NCI-H1417 (cell line): ENCODE results near the gene ASIC1.
A peak's percentile ranks its signal among the peaks of the same experiment; 100 is the strongest.

ENCODE experiments used
- DNase-seq, 3 experiments: peaks; one replicate each; lab custom pipeline; 2025; lab: John Stamatoyannopoulos, UW

The ASIC1 gene

DNA sequence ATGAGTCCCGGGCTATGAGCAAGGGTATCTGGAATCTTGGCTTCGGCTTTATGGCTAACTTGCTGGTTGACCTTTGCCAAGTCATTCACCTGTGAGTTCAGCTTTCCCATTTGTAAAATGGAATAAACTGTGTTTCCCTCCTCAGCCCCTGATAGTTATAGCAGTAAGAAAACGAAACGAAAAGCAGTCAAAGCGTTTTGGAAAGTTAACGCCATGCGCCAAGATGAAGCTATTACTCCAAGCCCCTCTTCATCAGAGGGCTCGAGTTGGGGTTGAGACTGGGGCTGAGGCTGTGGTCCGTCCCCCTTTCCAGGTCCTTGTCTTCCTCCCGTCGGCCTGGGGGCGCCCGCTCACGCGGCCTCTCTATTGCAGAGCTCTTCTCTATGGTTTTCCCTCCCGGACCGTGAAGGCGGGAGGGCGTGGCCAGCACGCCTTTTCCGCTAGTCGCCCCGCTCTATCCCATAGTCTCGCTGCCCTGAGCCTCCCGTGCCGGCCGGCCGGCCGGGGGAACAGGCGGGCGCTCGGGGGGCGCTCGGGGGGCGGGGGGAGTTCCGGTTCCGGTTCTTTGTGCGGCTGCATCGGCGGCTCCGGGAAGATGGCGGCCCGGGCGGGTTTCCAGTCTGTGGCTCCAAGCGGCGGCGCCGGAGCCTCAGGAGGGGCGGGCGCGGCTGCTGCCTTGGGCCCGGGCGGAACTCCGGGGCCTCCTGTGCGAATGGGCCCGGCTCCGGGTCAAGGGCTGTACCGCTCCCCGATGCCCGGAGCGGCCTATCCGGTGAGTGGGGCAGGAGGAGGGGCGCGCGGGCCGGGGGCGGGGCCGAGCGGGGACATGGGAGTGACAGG, 27.6 kb downstream of the ASIC1 start, which contains the start of gene SMARCD1:
SMARCD1 (plus strand) TSS at position 568 of the 840 bp plus-strand sequence; CDS start at position 596, 28 bp downstream.
- DNase-seq: peak; percentile 93 to 97 (median 95)

DNA sequence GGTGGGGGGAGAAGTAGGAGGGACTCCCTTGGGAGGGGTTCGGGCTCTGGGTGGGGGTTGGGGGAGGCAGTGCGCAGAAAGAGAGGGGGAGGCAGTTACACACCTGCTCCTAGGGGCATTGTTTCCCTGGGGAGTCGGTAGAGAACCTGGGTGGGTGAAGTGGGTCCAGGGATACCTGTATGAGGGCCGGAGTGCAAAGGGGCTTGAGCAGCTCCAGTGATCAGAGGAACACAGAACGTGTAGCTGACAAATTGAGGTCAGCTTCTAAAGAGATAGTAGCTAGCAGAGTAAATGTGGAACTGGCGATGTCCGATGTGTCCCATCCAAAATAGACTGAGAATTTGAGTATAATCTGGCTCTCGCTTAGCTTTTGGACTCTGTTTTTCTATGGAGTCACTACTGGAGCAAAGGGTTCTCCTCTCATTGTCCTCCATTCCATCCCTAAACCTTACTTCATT, 28.2 kb downstream of the ASIC1 start:
- DNase-seq: no peak

DNA sequence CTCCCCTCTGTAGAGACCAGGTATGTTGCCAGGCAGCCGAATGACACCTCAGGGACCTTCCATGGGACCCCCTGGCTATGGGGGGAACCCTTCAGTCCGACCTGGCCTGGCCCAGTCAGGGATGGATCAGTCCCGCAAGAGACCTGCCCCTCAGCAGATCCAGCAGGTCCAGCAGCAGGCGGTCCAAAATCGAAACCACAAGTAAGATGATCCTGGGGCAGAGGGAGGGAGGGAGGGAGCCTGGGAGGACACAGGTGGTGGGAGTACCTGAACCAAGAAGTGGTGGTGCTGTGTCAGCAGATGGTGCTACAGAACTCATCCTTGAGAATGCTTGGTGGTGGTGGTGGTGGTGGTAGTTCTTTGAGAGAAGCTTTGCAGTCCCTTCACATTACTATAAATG, 28.8 kb downstream of the ASIC1 start:
- DNase-seq: peak in 1 of 3 experiments; percentile 12

DNA sequence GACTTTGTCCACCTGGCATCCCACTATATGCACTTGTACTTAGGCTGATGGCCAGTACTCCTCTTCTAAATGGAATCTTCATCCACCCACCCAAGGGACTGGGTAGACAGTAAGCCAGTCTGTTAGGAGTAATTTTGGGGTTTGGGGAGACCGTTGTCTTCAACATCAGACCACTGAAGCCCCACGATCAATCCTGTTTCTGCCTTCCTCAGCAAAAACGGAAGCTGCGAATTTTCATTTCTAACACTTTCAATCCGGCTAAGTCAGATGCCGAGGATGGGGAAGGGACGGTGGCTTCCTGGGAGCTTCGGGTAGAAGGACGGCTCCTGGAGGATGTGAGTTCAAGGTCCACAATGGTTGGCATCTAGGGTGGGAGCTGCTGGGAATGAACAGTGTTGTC, 29.8 kb downstream of the ASIC1 start:
- DNase-seq: no peak

DNA sequence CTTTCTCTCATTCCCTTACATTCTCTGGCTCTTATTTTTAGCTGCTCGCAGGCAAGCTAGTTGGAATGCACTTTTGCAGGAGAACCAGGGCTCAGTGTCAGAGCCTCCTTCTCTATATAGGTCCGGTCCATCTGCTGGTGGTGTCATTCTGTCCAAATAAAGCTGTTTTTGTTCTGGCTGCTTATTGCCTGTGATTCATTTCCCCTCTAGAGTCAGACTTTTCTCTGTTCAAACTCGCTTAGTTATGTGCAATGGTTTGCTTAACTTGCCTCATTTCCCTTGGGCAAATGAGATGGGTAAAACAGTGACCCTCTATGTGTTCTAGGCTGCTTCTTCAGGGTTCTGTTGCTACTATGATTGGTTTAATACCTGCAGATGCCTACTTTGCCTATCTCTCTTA, 30.6 kb downstream of the ASIC1 start:
- DNase-seq: no peak

DNA sequence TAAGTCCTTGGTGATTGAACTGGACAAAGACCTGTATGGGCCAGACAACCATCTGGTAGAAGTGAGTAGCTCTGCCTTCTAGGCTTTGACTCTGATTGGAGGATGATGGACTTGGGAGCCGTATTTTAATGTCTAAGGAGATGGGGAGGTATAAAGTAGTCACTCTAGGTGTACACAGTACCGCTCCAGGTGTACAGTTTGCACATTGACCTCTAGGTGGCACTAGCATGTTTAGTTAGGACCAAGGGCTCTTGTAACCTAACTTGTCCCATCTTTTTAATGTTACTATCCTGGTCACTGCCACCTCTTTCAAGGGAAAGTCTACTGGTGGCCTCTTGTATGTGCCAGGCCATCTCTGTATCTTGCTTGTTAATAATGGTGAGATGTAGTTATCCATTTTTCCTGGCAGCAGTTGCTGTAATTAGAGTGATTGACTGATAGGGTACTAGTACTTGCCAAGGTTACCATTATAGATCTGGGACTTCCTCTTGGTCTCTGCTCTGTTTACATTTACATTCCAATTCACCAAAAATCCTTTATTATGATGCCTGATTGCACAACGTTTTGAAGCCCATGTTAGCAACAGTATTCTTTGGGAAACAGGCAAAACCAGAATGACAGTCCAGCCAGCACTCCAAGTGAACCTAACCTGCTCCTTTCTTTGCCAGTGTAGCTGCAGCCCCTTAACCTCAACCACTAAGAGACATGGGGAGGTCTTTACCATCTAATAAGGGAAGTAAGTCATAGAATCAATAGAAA, 31.4 kb downstream of the ASIC1 start:
- peak; percentile 42 to 83 (median 78) for DNase-seq

DNA sequence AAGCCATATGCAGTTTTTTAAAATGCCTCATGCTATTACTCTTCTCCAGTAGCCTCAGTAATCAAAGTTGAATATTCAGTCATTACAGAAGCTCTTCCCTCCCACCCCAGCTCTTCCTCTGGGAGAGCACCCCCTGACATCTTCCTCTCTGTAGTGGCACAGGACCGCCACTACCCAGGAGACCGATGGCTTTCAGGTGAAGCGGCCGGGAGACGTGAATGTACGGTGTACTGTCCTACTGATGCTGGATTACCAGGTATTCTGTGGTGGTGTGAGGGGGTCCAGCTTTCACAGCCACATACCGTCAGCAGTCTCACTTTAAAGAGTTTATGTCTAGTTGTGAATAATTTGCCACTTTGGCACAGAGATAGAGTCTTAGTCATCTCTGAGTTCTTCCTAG, 32.3 kb downstream of the ASIC1 start:
- no peak for DNase-seq

DNA sequence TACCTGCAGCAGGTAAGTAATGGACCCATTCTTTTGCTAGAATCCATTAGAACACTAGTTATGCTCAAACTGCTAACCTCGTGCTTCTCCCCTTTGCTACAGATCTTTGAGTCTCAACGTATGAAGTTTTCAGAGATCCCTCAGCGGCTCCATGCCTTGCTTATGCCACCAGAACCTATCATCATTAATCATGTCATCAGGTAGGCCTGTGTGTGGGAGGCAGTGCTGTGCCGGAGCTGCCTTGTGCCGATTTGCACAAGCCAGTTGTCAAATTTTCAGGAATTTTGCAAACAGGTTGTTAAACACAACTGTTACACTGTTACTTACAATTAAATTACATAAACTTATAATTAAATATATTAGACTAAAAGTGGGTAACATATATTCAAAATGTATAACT, 33.0 kb downstream of the ASIC1 start:
- DNase-seq: no peak

DNA sequence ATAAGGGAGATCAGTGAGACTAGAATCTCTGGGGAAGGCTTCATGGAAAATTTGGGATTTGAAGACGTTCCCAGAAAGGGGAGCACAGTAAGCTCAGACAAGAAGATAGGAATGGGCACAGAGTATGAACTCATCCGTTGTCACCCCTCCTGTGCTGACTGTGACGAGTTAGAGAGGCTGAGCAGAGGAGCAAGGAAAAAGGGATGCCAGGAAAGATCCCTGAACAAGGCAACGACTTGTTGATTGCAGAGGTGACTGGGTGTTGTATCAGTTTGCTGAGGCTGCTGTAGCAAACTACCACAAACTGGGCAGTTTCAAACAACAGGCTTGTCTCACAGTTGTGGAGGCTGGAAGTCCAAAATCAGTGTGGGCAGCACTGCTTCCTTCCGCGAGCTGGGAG, 40.6 kb downstream of the ASIC1 start:
- no peak for DNase-seq

DNA sequence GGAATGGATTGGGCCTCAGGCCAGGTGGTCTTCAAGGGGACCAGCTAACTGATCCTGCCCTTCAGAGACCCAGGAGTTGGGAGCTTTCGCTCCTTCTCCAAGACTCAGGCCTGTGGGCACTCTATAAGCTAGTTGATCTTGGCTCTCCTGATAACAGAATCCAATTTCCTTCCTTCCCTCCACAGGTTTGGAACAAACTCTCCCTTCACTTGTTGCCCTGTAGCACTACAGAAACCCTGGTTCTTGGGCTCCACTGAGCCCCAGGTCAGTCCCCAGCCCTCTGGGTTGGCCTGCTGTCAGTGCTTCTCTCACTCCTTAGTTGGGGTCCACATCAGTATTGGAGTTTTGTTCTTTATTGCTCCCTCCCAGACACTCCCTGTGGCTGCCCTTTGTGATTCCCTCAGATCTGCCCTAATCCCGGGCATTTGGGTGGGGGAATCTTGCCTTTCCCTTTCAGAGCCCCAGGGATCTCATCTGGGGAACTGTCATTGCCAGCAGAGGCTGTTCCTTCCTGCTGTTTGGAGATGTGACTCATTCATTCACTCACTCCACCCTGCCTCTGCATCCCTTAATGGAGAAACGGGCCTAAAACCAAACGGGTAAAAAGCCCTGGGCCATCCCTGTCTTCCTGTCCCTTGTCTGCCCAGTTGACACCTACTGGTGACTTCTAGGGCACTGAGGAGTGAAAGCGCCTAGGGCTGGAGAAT, 42.1 kb downstream of the ASIC1 start:
- DNase-seq: no peak

DNA sequence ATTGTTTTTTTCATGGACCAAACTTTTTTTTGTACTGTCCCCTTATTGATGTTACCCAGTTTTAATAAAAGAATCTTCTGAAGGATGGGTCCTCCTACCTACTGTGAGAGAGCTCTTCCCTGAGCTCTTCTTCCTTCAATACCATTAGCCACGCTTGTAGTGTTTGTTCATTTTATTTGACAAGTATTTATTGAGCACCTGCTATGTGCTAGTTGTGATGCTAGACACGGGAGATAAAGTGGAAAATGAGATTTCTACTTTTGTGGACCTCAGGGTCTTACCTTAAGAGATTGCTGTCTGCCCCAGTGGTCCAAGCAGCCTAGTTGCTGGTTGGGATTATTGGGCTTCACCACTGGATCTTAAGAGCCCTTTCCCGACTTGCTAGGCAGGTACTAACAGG, 43.2 kb downstream of the ASIC1 start:
- DNase-seq: no peak

DNA sequence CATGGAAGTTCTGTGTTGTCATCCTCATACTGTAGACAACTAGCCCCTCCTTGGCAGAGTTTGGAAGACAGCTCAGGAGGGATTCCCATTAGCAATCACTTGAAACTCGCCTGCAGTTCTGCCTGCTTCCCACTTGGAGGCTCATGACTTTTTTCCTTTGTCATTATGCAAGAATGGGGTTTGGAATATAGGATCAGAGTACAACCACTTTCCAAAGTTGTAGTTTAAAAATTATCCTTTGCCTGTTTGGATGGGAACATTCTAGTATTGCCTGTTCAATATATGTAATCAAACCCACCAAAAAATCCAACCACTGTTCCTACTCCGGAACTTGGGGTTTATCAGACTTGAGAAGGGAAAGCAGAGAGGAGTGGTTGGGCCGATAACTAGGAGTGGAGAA, 44.3 kb downstream of the ASIC1 start:
- DNase-seq: peak; percentile 4 to 45 (median 24)

DNA sequence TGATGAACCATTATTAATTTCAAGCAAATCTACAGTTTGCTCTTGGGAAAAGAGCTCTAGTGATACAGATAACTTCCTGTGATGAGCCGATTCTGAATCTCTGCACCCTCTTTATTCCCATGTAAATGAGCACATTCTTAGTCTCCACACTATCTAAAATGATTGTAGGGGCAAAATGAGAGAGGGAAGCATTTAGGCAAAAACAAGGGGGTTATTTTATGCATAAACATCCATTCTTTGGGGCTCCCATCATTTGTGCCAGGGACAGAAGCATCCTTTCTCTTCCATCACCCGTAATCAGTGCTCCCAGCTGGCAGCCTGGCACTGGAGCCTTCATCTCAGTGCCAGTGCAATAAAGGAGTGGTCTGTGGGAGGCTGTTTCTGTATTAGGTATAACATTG, 44.7 kb downstream of the ASIC1 start:
- no peak for DNase-seq

DNA sequence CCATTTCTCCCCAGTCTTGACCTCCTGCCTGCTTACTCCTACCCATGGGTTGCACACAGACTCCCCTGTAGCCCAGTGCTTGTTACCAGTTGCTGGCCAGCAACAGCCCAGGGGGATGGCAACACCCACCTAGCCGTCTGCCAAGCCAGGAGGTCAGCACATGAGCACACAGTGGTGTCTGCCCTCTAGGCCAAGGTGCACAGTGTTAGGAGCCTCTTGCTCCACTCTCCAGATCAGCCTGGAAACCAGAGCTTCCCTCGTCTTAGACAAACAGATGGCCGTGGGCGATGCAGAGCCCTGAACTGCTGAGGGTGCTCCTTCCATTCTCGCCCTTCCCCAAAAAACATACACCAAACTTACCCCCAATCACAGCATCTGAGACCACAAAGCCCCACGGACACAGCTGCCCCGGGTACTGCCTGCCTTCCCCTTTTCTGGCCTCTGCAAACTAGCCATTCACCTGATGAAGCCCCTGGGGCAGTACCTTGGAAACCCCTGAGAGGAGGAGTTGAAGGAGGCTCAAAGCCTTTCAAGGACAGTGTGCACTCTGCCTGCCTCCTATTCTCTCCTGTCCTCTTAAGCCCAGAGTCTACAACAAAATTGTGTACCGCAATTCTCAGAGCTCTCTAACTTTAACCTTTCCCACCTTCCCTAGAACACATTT, 45.4 kb downstream of the ASIC1 start:
- no peak for DNase-seq

DNA sequence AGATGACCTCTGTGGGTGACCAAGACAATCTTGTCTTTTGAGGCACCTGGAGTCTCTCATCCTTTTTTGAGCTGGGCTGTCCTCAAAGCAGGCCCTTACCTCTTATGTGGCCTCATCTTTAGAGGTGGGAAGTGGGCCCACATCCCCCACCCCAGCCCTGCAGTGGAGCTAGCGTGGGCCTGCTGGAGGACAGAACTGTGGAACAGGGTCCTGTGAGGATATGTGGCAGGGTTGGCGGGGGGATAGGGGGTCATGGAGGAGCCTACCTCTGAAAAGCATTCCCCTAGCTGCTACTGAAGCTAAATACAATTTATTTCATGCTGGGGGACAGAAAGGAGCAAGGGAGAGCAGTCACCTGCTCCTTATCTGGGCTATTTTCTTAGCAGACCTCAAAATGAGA, 46.0 kb downstream of the ASIC1 start:
- no peak for DNase-seq

DNA sequence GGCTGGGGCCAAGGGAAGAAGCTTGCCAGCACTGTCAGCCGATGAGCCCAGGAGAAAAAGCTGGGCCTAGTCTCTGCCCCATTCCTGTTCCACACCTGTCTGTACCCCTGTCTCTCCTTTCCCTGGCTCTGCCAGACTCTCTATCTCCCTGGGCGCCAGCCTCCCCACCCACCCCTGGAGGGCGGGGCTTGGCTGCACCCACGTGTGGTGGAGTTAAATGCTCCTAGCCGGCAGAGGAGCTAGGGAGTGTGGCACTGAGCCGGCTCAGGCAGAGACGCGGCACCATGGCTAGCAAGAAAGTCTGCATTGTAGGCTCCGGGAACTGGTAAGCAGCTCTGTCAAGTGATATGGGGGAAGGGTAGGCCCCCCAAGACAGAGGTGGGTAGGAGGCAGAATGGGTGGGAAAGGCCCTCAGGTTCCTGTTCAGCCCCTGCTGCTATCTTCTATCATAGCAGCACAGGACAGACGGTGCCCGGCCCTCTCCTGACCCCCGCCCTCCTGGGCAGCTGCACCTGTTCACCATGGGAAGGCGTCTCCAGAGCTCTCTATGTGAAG, 46.4 kb downstream of the ASIC1 start, which contains the start of gene GPD1:
GPD1 (plus strand) TSS at position 242 of the 555 bp plus-strand sequence; CDS start at position 285, 43 bp downstream.
- DNase-seq: peak; percentile 87 to 91 (median 91)

DNA sequence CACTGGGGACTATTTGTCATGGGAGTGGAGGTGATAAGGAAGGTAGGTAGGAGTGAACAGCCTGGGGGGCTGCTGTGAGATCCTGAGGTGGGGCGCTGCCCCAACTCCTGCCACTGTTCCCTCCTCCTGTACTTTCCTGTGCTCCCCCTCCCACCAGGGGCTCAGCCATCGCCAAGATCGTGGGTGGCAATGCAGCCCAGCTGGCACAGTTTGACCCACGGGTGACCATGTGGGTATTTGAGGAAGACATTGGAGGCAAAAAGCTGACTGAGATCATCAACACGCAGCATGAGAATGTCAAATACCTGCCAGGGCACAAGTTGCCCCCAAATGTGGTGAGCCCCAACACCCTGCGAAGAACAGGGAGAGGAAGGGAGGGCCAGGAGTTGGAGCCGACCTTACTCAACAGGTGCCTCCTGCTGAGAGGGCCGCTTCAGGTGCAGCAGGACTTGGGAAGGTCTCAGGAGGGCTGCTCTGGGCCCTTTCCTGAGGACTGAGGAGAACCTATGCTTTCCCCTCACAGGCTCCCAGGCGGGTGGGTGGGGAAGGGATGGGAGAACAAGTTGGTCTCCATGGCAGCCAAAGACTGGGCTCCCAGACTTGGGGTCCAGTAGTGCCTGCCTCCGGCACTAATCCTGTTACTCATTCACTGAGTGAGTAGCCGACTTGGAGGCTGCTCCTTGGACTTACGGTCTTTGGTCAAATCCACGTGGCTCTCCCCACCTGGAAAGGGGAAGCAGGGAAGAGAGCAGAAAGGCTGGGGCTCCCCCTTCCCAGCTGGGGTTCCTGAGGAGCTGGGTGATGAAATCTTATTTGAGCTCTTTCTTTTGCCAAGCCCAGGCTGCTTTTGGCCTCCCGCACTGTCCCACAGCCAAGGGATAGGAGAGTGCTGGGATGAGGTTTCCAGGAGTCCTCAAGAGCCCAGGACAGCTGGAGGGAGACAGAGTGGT, 47.3 kb downstream of the ASIC1 start:
- no peak for DNase-seq

DNA sequence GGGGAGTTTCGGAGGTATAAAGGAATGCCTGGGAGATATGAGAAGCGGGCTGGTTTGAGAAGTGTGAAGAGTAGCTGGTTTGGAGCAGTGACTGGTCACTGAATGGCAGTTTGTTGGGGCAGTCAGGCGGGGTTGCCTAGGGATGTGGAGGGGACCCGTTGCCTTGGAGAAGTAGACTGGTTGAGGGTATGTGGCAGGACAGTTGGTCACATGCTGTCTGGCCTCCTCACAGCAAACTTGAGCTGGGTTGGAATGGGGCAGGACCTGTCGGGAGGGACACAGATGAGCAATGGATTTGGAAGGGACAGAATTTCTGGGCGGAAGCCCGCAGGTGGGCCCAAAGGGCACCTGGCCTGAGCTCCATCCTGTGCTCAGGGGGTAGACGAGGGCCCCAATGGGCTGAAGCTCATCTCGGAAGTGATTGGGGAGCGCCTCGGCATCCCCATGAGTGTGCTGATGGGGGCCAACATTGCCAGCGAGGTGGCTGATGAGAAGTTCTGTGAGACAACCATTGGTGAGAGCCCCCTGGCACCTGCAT, 48.6 kb downstream of the ASIC1 start:
- no peak for DNase-seq

DNA sequence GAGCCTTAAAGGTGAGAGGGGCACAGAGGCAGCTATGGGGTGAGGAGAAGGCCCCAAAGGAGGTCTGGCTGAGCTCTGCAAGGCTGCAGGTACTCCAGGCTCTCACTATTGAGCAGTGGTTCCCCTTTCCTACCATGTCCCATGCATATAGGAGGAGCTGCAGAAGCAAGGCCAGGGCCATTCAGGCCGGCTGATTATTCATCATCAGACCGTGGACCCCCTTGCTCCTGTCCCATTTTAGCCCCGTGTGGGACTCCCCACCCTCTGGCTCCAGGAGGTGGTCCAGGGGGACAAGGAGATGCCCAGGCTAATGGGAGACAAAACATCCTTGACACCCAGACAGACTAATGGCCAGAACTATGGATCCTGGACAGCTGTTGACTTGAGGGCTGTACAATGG, 49.5 kb downstream of the ASIC1 start:
- DNase-seq: no peak
